Measurements from ENCODE around the gene CBL.
A peak's percentile ranks its signal among the peaks of the same experiment; 100 is the strongest.

Gene CBL

GRCh38 chr11:119317592-119318239 lies 111.6 kb downstream of the CBL start:
- DNase-seq (ENCODE audit: low spot score), result peak; percentile 22
- in situ Hi-C loops (cut with MboI; ENCODE audit: low pct_unique_long_range_greater_than_20kb, low sequenced_read_pairs, unreplicated experiment), result no loop called here
- TF ChIP-seq CTCF (IDR thresholded peaks at IDR 0.05; ENCODE audit: extremely low read depth, insufficient read depth, missing control alignments), result no peak

- no peak for TF ChIP-seq CTCF (IDR thresholded peaks at IDR 0.05; ENCODE audit: extremely low read depth, insufficient read depth, missing control alignments)
- DNase-seq (ENCODE audit: low spot score), result peak; percentile 66
- in situ Hi-C loops (cut with MboI; ENCODE audit: low pct_unique_long_range_greater_than_20kb, low sequenced_read_pairs, unreplicated experiment), result no loop called here
Measured at GRCh38 chr11:119318240-119319135, 112.3 kb downstream of the CBL start.

GRCh38 chr11:119319136-119319699 lies 113.1 kb downstream of the CBL start:
- DNase-seq (ENCODE audit: low spot score), result no peak
- in situ Hi-C loops (cut with MboI; ENCODE audit: low pct_unique_long_range_greater_than_20kb, low sequenced_read_pairs, unreplicated experiment), result no loop called here
- TF ChIP-seq CTCF (IDR thresholded peaks at IDR 0.05; ENCODE audit: extremely low read depth, insufficient read depth, missing control alignments), result no peak

- TF ChIP-seq CTCF (IDR thresholded peaks at IDR 0.05; ENCODE audit: extremely low read depth, insufficient read depth, missing control alignments), result no peak
- peak; percentile 41 for DNase-seq (ENCODE audit: low spot score)
- in situ Hi-C loops (cut with MboI; ENCODE audit: low pct_unique_long_range_greater_than_20kb, low sequenced_read_pairs, unreplicated experiment), result no loop called here
Measured at GRCh38 chr11:119319700-119320239, 113.6 kb downstream of the CBL start.

- TF ChIP-seq CTCF (IDR thresholded peaks at IDR 0.05; ENCODE audit: extremely low read depth, insufficient read depth, missing control alignments), result no peak
- in situ Hi-C loops (cut with MboI; ENCODE audit: low pct_unique_long_range_greater_than_20kb, low sequenced_read_pairs, unreplicated experiment), result no loop called here
- DNase-seq (ENCODE audit: low spot score), result peak; percentile 27
Measured at GRCh38 chr11:119320240-119320775, 114.2 kb downstream of the CBL start.

Measured in GM13977 (cell line).